Activated naive CD4-positive, alpha-beta T cell treated with anti-CD3 and anti-CD28 coated beads, Interleukin-2, amount 10 ng/mL, durations not matched to agents 7 days and 5 days (primary cell): ENCODE results near the gene CFAP119.

Source experiments
- CTCF ChIA-PET: fragments of 350-600 bp; sonication (Branson Sonifier 250); formaldehyde crosslinking; loops from one replicate; lab custom pipeline; 2021; ENCODE audit warnings: antibody characterized with exemption; lab: Charles Lee
- DNase-seq: peaks from one replicate; pipeline ENCODE4 v3.0.0-alpha.2; 2020
- H3K27ac Mint-ChIP-seq: one replicate; pipeline ENCODE4 v1.8.0; 2021; ENCODE audit warnings: mild to moderate bottlenecking, moderate library complexity, mixed read lengths
- H3K27me3 Mint-ChIP-seq: one replicate; pipeline ENCODE4 v1.8.0; 2021; ENCODE audit warnings: mild to moderate bottlenecking, mixed read lengths
- H3K36me3 Mint-ChIP-seq: one replicate; pipeline ENCODE4 v1.8.0; 2021; ENCODE audit warnings: mixed read lengths
- H3K4me1 Mint-ChIP-seq: one replicate; pipeline ENCODE4 v1.8.0; 2021; ENCODE audit warnings: mixed read lengths
- H3K4me3 Mint-ChIP-seq: one replicate; pipeline ENCODE4 v1.8.0; 2021; ENCODE audit warnings: mild to moderate bottlenecking, moderate library complexity, mixed read lengths
- H3K9me3 Mint-ChIP-seq: one replicate; pipeline ENCODE4 v1.8.0; 2021; ENCODE audit warnings: mixed read lengths

Gene CFAP119

DNA sequence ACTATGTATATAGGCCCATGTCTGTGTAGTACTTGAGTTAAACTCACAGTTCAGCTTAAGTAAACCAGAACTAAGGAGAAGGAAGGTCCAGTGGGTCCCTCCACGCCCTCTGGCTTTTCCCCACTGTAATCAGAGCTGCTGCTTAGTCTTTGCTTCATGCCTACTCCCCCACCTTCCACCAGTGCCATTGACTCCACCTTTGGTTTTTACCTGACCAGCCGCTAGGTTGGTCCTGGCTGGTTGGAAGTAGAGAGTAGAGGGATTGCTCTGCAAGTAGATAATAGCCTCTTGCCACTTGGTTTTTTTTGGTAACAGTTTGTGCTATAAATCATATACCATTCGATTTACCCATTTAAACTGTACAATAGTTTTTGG, 36.5 kb downstream of the CFAP119 start:
- H3K4me3 Mint-ChIP-seq = no peak overlapping the region
- no peaks in the 10 kb centered on the region for H3K4me1 Mint-ChIP-seq
- CTCF ChIA-PET = no interaction called here
- DNase-seq = no peak
- H3K9me3 Mint-ChIP-seq = no peaks in the 10 kb centered on the region
- no peaks in the 10 kb centered on the region for H3K27me3 Mint-ChIP-seq
- peaks cover 70% of the 10 kb centered on the region for H3K36me3 Mint-ChIP-seq
- no peak overlapping the region for H3K27ac Mint-ChIP-seq

DNA sequence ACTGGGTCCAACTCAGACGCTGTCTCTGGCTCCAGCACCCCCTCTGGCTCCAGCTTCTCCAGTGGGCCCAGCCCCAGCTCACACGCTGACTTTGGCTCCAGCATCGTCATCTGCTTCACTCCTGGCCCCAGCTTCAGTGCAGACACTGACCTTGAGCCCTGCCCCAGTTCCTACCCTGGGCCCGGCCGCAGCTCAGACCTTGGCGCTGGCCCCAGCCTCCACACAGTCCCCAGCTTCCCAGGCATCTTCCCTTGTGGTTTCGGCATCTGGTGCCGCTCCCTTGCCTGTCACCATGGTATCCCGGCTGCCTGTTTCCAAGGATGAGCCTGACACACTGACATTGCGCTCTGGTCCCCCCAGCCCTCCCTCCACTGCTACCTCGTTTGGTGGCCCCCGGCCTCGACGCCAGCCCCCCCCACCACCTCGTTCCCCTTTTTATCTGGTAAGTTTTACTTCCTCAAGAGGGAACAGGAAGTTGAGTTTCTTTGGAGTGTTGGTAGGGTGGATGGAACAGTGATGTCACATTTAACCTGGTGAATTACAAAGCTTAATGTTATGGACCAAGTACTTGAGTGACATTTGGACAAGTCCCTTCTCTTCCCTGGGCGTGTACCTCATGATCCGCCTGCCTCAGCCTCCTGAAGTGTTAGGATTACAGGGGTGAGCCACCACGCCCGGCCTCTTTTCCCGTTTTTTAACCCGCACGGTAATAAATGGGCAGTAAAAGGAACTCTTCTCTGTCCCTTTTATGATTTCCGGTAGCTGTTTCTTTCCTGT, 37.0 kb downstream of the CFAP119 start:
- DNase-seq = no peak
- H3K9me3 Mint-ChIP-seq = no peaks in the 10 kb centered on the region
- H3K4me1 Mint-ChIP-seq = peaks cover 2% of the 10 kb centered on the region
- no peaks in the 10 kb centered on the region for H3K27me3 Mint-ChIP-seq
- no peak overlapping the region for H3K4me3 Mint-ChIP-seq
- CTCF ChIA-PET = interaction anchor here (0.6 to 1.1 kb wide), 3 partner anchors 32 to 90 kb away, joined by 3 read pairs; no protein-coding TSS in a partner anchor
- H3K36me3 Mint-ChIP-seq = peaks cover 72% of the 10 kb centered on the region
- H3K27ac Mint-ChIP-seq = no peak overlapping the region

DNA sequence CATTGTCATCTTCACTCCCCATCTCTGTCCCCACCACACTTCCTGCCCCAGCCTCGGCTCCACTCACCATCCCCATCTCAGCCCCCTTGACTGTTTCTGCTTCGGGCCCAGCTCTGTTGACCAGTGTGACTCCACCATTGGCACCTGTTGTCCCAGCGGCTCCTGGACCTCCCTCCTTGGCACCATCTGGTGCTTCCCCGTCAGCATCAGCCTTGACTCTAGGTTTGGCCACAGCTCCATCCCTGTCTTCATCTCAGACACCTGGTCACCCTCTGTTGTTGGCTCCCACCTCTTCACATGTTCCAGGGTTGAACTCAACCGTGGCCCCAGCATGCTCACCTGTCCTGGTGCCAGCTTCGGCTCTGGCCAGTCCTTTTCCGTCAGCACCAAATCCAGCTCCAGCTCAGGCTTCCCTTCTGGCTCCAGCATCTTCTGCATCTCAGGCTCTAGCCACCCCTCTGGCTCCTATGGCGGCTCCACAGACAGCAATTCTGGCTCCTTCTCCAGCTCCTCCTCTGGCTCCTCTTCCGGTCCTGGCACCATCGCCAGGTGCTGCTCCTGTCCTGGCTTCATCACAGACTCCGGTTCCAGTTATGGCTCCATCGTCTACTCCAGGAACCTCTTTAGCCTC, 38.0 kb downstream of the CFAP119 start:
- H3K36me3 Mint-ChIP-seq = peaks cover 66% of the 10 kb centered on the region
- no peaks in the 10 kb centered on the region for H3K27me3 Mint-ChIP-seq
- H3K4me1 Mint-ChIP-seq = peaks cover 2% of the 10 kb centered on the region
- CTCF ChIA-PET = interaction anchor here (0.6 to 1.1 kb wide), 3 partner anchors 31 to 90 kb away, joined by 3 read pairs; no protein-coding TSS in a partner anchor
- no peak for DNase-seq
- no peak overlapping the region for H3K4me3 Mint-ChIP-seq
- H3K27ac Mint-ChIP-seq = peak overlapping the region; percentile 78
- H3K9me3 Mint-ChIP-seq = no peaks in the 10 kb centered on the region

DNA sequence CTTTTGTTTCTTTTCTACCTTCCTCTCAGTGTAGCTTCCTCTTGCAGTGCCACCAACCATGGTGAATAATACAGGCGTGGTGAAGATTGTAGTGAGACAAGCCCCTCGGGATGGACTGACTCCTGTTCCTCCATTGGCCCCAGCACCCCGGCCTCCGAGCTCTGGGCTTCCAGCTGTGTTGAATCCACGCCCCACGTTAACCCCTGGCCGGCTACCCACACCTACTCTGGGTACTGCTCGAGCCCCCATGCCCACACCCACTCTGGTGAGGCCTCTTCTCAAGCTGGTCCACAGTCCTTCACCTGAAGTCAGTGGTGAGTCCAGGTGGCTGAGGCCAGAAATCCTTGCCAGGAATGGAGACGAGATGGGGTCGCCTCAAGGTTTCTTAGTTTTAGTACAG, 38.9 kb downstream of the CFAP119 start:
- H3K4me1 Mint-ChIP-seq = peaks cover 2% of the 10 kb centered on the region
- no peak overlapping the region for H3K27ac Mint-ChIP-seq
- peaks cover 66% of the 10 kb centered on the region for H3K36me3 Mint-ChIP-seq
- H3K4me3 Mint-ChIP-seq = no peak overlapping the region
- H3K27me3 Mint-ChIP-seq = no peaks in the 10 kb centered on the region
- H3K9me3 Mint-ChIP-seq = no peaks in the 10 kb centered on the region
- CTCF ChIA-PET = interaction anchor here (2.7 kb wide), 1 partner anchor 11 kb away, joined by 10 read pairs; no protein-coding TSS in a partner anchor
- DNase-seq = no peak

DNA sequence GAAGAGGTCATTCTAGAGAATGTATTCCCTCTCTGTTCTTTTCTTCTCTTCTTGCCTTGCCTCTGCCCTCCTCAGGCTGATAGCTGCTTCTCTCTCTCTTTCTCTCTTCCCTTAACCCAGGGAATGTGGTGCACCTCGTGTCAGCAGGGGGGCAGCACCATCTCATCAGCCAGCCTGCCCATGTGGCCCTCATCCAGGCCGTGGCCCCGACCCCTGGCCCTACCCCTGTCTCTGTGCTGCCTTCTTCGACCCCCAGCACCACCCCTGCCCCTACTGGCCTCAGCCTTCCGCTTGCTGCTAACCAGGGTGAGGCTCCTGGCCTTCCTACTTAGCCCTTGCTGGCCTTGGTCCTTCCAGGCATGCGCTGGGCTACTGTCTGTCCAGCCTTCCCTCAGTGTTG, 39.4 kb downstream of the CFAP119 start:
- Mint-ChIP-seq H3K36me3 (peaks cover 66% of the 10 kb centered on the region), H3K4me3 (no peak overlapping the region), H3K4me1 (peaks cover 2% of the 10 kb centered on the region), H3K27me3 (no peaks in the 10 kb centered on the region), H3K9me3 (no peaks in the 10 kb centered on the region), H3K27ac (no peak overlapping the region)
- no peak for DNase-seq
- CTCF ChIA-PET = interaction anchor here (2.7 kb wide), 1 partner anchor 10 kb away, joined by 10 read pairs; no protein-coding TSS in a partner anchor

DNA sequence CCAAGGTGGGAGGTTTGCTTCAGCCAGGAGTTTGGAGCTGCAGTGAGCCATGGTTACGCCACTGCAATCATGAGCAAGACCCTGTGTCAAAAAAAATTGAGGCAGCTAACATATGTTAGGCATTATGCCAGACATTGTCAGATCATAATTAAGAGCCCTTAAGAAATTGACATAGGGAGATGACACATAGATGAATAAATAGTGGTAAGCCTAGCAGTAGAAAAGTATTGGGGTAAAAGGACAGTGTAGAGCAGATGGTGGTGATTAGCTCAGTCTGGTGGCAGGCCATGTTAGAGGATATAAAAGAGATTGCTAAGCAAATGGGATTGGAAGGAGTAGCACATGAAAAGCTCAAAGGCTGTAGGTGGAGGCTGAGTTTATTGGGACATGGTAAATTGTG, 40.3 kb downstream of the CFAP119 start:
- H3K4me1 Mint-ChIP-seq = peaks cover 8% of the 10 kb centered on the region
- H3K9me3 Mint-ChIP-seq = no peaks in the 10 kb centered on the region
- peaks cover 68% of the 10 kb centered on the region for H3K36me3 Mint-ChIP-seq
- H3K27ac Mint-ChIP-seq = no peak overlapping the region
- no peak overlapping the region for H3K4me3 Mint-ChIP-seq
- H3K27me3 Mint-ChIP-seq = no peaks in the 10 kb centered on the region
- CTCF ChIA-PET = interaction anchor here (2.7 kb wide), 1 partner anchor 10 kb away, joined by 10 read pairs; no protein-coding TSS in a partner anchor
- no peak for DNase-seq

DNA sequence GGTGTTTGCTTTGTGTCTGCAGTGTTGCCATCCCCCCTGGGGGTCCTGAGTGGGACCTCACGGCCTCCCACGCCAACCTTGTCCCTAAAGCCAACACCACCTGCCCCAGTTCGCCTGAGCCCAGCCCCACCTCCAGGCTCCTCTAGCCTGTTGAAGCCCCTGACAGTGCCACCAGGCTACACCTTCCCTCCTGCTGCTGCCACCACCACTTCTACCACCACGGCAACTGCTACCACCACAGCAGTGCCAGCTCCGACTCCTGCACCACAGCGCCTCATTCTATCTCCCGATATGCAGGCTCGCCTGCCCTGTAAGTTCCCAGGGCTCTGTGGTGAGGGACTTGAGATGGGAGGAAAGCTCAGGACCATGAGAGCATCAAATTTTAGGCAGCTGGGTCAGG, 40.7 kb downstream of the CFAP119 start:
- Mint-ChIP-seq H3K27ac (no peak overlapping the region), H3K36me3 (peaks cover 72% of the 10 kb centered on the region), H3K9me3 (no peaks in the 10 kb centered on the region), H3K4me3 (no peak overlapping the region), H3K27me3 (no peaks in the 10 kb centered on the region), H3K4me1 (peaks cover 12% of the 10 kb centered on the region)
- DNase-seq = no peak
- CTCF ChIA-PET = interaction anchor here (2.7 kb wide), 1 partner anchor 9 kb away, joined by 10 read pairs; no protein-coding TSS in a partner anchor

DNA sequence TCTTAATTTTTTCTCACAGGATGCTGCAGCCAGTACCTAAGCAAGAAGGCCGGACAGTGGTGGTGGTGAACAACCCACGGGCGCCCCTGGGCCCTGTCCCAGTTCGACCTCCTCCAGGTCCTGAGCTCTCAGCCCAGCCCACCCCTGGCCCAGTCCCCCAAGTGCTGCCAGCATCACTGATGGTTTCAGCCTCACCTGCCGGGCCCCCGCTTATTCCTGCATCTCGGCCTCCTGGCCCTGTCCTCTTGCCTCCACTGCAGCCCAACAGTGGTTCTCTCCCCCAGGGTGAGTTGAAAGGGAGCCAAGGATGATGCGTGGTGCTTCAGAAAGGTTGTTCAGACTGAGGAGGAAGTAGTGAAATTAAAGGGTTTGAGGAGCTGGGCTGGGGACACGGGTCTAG, 41.2 kb downstream of the CFAP119 start:
- H3K4me1 Mint-ChIP-seq = peaks cover 17% of the 10 kb centered on the region
- DNase-seq = no peak
- H3K27me3 Mint-ChIP-seq = no peaks in the 10 kb centered on the region
- H3K36me3 Mint-ChIP-seq = peaks cover 74% of the 10 kb centered on the region
- CTCF ChIA-PET = interaction anchor here (2.7 kb wide), 1 partner anchor 9 kb away, joined by 10 read pairs; no protein-coding TSS in a partner anchor
- H3K4me3 Mint-ChIP-seq = no peak overlapping the region
- H3K27ac Mint-ChIP-seq = no peak overlapping the region
- no peaks in the 10 kb centered on the region for H3K9me3 Mint-ChIP-seq

DNA sequence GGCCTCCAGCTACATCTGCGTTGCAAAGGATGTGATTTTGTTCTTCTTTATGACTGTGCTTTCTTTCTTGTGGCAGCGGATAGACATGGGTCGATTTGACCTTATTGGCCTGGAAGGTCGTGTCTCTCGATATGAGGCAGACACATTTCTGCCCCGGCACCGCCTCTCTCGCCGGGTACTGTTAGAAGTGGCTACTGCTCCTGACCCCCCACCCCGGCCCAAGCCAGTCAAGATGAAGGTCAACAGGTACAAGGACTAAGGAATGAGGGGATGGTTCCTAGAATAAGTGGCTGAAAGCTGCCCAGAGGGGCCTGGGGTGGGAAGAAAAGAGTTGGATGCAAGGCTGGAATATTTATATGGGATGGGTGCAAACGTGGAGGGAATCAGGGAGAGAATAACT, 41.8 kb downstream of the CFAP119 start:
- no peak overlapping the region for H3K27ac Mint-ChIP-seq
- no peaks in the 10 kb centered on the region for H3K27me3 Mint-ChIP-seq
- peaks cover 73% of the 10 kb centered on the region for H3K36me3 Mint-ChIP-seq
- no peak for DNase-seq
- H3K9me3 Mint-ChIP-seq = no peaks in the 10 kb centered on the region
- no peak overlapping the region for H3K4me3 Mint-ChIP-seq
- peaks cover 23% of the 10 kb centered on the region for H3K4me1 Mint-ChIP-seq
- CTCF ChIA-PET = no interaction called here

DNA sequence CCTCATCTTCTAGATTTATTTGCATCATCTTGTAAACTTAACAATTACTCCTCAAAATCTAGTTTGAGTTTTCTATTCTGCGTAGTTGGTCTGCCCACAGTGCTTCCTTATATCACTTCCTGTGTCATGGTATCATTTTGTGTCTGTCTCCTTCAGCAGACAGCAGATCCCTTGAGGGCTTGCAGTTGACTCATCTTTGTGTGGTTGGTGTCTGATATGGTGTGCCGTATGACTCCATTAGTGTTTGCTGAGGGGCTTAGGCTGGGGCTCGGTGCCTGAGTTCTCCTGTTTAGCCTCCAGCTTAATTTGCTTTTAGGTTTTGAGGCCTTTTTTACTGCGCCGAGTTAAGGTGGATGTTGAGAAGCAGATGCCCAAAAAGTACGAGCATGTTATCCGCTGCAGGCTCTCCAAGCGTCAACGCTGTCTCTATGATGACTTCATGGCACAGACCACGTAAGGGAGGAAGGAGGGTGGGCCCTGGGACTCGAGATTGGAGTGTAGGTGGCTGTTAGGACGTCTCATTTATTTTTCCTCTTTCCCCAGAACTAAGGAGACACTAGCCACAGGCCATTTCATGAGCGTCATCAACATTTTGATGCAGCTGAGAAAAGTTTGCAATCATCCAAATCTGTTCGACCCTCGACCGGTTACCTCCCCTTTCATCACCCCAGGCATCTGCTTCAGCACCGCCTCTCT, 46.0 kb downstream of the CFAP119 start:
- H3K36me3 Mint-ChIP-seq = peaks cover 67% of the 10 kb centered on the region
- DNase-seq = peak; percentile 41
- CTCF ChIA-PET = interaction anchor here (0.5 kb wide), 1 partner anchor 22 kb away, joined by 3 read pairs; no protein-coding TSS in a partner anchor

DNA sequence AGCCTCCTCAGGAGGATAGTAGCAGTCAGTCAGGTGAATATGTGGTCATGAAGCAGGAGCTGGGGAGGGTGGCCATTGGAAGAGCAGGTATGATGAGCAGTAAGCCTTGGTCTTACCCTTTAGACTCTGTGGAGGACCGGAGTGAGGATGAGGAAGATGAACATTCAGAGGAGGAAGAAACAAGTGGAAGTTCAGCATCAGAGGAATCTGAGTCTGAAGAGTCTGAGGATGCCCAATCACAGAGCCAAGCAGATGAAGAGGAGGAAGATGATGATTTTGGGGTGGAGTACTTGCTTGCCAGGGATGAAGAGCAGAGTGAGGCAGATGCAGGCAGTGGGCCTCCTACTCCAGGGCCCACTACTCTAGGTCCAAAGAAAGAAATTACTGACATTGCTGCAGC, 50.1 kb downstream of the CFAP119 start:
- peaks cover 78% of the 10 kb centered on the region for H3K36me3 Mint-ChIP-seq
- peak overlapping the region; percentile 66 for H3K27ac Mint-ChIP-seq
- CTCF ChIA-PET = interaction anchor here (1.5 to 3.5 kb wide), 3 partner anchors 10 to 17 kb away, joined by 3 to 10 read pairs (median 4); no protein-coding TSS in a partner anchor
- H3K4me3 Mint-ChIP-seq = no peak overlapping the region
- no peak for DNase-seq
- no peaks in the 10 kb centered on the region for H3K27me3 Mint-ChIP-seq
- peaks cover 29% of the 10 kb centered on the region for H3K4me1 Mint-ChIP-seq
- no peaks in the 10 kb centered on the region for H3K9me3 Mint-ChIP-seq

More for the DNA sequence above, 46.0 kb downstream of the CFAP119 start:
- no peaks in the 10 kb centered on the region for H3K9me3 Mint-ChIP-seq
- H3K27me3 Mint-ChIP-seq = no peaks in the 10 kb centered on the region
- no peak overlapping the region for H3K4me3 Mint-ChIP-seq
- peak overlapping the region; percentile 90 for H3K27ac Mint-ChIP-seq
- H3K4me1 Mint-ChIP-seq = peaks cover 37% of the 10 kb centered on the region

DNA sequence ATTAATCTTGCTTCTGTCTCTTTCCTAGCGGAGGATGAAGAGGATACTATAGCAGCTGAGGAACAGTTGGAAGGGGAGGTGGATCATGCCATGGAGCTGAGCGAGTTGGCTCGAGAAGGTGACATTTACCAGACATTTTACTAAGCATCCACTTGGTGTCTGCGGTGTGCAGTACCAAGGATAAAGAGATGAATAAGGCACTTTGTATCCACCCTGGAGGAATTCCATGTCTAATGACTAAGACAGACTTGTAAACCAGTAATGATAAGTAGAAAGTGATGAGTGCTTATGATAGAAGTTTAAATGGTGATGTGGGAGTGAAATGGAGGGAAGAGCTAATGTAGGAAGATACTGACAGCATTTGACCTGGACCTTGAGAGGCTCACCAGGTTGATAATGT, 50.9 kb downstream of the CFAP119 start:
- no peak for DNase-seq
- CTCF ChIA-PET = interaction anchor here (1.5 to 3.5 kb wide), 2 partner anchors 11 to 13 kb away, joined by 4 to 10 read pairs; no protein-coding TSS in a partner anchor
- Mint-ChIP-seq H3K27ac (no peak overlapping the region), H3K27me3 (no peaks in the 10 kb centered on the region), H3K4me1 (peaks cover 22% of the 10 kb centered on the region), H3K9me3 (no peaks in the 10 kb centered on the region), H3K4me3 (no peak overlapping the region), H3K36me3 (peaks cover 74% of the 10 kb centered on the region)
